KMS-11 (cell line): Measurements from ENCODE around the gene PPP1R1B.

Experiments used
- H2AFZ ChIP-seq: fragments of 200-600 bp; sonication (generic); 2 replicates; pipeline ENCODE4 v1.6.1; 2016; ENCODE audit warnings: antibody characterized with exemption, mixed run types, low read depth
- H3K27ac ChIP-seq: fragments of 200-600 bp; sonication (generic); 2 replicates; pipeline ENCODE4 v1.6.1; 2016; ENCODE audit warnings: mild to moderate bottlenecking, mixed run types
- H3K27me3 ChIP-seq: fragments of 200-600 bp; sonication (generic); 2 replicates; pipeline ENCODE4 v1.6.1; 2017; ENCODE audit warnings: mild to moderate bottlenecking, low read depth, mixed run types, moderate library complexity; ENCODE audit not compliant: insufficient read depth
- H3K36me3 ChIP-seq: fragments of 200-600 bp; sonication (generic); 2 replicates; pipeline ENCODE4 v1.6.1; 2017; ENCODE audit warnings: mild to moderate bottlenecking, mixed run types; ENCODE audit not compliant: insufficient read depth
- H3K4me1 ChIP-seq: fragments of 200-600 bp; sonication (generic); 2 replicates; pipeline ENCODE4 v1.6.1; 2016; ENCODE audit warnings: mild to moderate bottlenecking, low read depth, mixed run types; ENCODE audit not compliant: poor library complexity, severe bottlenecking
- H3K4me2 ChIP-seq: fragments of 200-600 bp; sonication (generic); 2 replicates; pipeline ENCODE4 v1.7.0; 2016; ENCODE audit warnings: mild to moderate bottlenecking, mixed run types
- H3K4me3 ChIP-seq: fragments of 200-600 bp; sonication (generic); IDR thresholded peaks from 2 replicates; pipeline ENCODE4 v1.6.1; 2017; ENCODE audit warnings: low read depth, low read length, mixed read lengths; ENCODE audit not compliant: insufficient read depth
- H3K79me2 ChIP-seq: fragments of 200-600 bp; sonication (generic); 2 replicates; pipeline ENCODE4 v1.6.1; 2016; ENCODE audit warnings: low read depth, mixed run types; ENCODE audit not compliant: insufficient read depth
- H3K9ac ChIP-seq: fragments of 200-600 bp; sonication (generic); 2 replicates; pipeline ENCODE4 v1.6.1; 2016; ENCODE audit warnings: mild to moderate bottlenecking, mixed run types
- H4K20me1 ChIP-seq: fragments of 200-600 bp; sonication (generic); 2 replicates; pipeline ENCODE4 v1.6.1; 2016; ENCODE audit warnings: mild to moderate bottlenecking, mixed run types; ENCODE audit not compliant: insufficient read depth
- TF ChIP-seq, protein P1 (sequence below): fragments of 200-600 bp; sonication (generic); conservative IDR thresholded peaks from 2 replicates; pipeline ENCODE4 v1.6.1; 2017; ENCODE audit warnings: low read depth, mild to moderate bottlenecking, antibody characterized with exemption, low read length, moderate library complexity, mixed read lengths

PPP1R1B gene

DNA sequence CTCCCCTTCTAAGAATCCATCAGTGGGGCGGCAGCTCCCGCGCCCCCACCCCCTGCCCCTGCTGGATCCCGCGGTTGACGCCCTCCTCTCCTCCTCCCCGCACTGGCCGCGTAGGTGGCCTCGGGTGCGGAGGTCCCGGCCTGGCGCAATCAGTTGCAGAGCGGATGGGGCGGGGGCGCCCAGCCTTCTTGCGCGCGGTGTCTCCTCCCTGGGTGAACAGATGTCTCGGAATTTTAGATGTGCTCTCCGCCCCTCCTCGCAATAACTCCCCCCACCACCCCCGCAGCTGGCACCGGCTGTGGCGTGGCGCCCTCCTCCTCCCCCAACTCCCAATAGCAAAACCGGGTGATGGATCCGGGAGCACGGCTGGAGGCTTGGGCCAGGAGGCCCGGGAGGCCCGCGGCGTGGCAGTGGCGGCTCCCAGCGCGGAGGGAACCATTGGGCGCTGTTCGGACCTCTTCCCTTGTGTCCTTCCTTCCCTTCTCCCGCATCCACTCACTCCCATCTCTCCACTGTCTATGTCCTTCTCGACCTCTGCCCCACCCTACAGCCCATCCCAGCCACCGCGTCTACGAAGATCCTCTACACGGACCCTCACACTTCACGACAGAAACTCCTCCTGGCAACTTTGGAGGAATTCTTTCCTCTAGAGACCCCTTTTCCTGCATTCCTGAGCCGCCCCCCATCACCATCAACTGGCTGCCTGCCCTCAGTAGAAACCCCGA is 30.0 kb upstream of the PPP1R1B start:
- H3K27ac ChIP-seq, result no peak overlapping the region
- H2AFZ ChIP-seq, result no peak overlapping the region
- H4K20me1 ChIP-seq, result 0 out of 2 replicates have a peak, but pooled peaks cover 6% of the 10 kb centered on the region
- H3K4me3 ChIP-seq, result no peak overlapping the region
- no peaks in the 10 kb centered on the region for H3K36me3 ChIP-seq
- TF ChIP-seq, protein P1, sequence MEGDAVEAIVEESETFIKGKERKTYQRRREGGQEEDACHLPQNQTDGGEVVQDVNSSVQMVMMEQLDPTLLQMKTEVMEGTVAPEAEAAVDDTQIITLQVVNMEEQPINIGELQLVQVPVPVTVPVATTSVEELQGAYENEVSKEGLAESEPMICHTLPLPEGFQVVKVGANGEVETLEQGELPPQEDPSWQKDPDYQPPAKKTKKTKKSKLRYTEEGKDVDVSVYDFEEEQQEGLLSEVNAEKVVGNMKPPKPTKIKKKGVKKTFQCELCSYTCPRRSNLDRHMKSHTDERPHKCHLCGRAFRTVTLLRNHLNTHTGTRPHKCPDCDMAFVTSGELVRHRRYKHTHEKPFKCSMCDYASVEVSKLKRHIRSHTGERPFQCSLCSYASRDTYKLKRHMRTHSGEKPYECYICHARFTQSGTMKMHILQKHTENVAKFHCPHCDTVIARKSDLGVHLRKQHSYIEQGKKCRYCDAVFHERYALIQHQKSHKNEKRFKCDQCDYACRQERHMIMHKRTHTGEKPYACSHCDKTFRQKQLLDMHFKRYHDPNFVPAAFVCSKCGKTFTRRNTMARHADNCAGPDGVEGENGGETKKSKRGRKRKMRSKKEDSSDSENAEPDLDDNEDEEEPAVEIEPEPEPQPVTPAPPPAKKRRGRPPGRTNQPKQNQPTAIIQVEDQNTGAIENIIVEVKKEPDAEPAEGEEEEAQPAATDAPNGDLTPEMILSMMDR, result no peak
- no peaks in the 10 kb centered on the region for H3K79me2 ChIP-seq
- no peak overlapping the region for H3K9ac ChIP-seq
- peaks cover 87% of the 10 kb centered on the region for H3K27me3 ChIP-seq
- no peak overlapping the region for H3K4me2 ChIP-seq
- peaks cover 5% of the 10 kb centered on the region for H3K4me1 ChIP-seq

DNA sequence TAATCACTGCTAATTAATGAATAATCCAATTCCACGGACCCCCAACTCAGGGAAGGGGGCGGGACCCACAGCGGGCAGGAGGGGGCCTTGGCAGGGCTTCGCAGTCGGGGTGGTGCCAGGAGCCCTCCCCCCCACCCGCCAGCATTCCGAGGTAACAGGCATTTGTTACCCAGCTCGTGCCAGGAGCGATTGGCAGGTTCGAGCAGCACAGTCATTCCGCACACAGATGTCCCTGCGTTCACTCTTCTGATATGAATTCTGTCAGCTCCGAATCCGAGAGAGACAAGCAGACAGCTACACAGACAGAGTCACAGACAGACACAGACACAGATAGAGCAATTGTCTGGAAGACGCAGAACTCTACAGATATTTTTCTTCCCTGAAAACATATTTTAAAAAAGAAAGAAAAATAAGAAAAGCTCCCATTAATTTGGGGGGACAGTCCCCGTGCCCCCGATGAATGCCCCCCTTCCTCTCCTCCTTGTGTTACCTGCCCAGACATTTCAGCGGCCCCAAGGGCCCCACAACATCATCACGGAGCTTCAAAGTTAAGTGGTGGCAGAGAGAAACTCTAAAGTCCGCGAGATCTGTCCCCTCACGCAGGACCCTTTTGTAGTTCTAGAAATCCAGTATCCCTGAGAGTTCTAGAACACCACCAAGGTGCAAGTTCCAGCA is 29.2 kb upstream of the PPP1R1B start:
- Histone ChIP-seq H3K79me2 (no peaks in the 10 kb centered on the region), H3K27ac (no peak overlapping the region), H3K4me1 (peaks cover 5% of the 10 kb centered on the region), H2AFZ (no peak overlapping the region), H3K4me2 (no peak overlapping the region), H3K27me3 (peaks cover 95% of the 10 kb centered on the region), H3K4me3 (no peak overlapping the region), H3K36me3 (no peaks in the 10 kb centered on the region), H3K9ac (no peak overlapping the region), H4K20me1 (0 out of 2 replicates have a peak, but pooled peaks cover 6% of the 10 kb centered on the region)
- TF ChIP-seq, protein P1, result no peak

DNA sequence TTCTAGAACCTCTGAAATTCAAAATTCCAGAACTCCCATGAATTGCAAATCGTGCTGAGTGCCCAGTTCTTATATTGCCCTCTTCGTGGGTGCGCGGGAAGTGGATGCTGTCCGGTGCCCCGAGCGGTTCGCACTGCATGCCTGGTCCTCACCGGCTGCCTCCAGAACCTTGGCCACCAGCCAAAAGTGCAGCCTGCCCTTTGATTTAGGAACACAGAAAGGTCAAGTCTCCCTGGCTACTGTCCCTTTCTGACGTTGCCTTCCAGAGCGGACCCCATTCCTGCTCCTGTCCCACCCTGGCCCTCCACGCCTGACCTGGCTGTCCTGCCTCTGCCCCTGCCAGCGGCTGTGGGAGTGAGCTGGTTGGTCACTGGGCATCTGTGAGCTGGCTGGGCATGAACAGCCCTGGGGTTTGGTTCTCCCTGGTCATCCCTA is 28.7 kb upstream of the PPP1R1B start:
- Histone ChIP-seq H3K9ac (no peak overlapping the region), H3K79me2 (no peaks in the 10 kb centered on the region), H3K4me2 (no peak overlapping the region), H2AFZ (no peak overlapping the region), H3K4me1 (peaks cover 5% of the 10 kb centered on the region), H3K36me3 (no peaks in the 10 kb centered on the region), H4K20me1 (0 out of 2 replicates have a peak, but pooled peaks cover 6% of the 10 kb centered on the region), H3K4me3 (no peak overlapping the region), H3K27ac (no peak overlapping the region), H3K27me3 (peaks cover 97% of the 10 kb centered on the region)
- TF ChIP-seq, protein P1, result no peak

DNA sequence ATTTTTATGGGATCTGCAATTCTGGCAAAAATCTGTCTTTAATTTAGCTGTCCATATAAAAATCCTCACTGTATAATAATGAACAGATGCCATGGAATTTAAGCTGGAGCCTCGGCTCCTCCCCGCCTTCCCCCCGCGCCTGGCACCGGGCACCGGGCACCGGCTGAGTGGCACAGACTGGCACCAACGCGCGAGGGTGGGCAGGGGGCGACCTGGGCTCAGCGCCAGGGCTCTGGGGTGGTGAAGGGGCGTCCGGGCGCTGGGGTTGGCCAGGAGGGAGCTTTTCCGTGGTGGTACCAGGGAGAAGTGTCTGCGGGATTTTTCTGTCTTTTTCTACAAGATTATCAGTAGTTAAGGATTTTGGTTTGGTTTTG is 28.1 kb upstream of the PPP1R1B start:
- Histone ChIP-seq H3K4me1 (peaks cover 5% of the 10 kb centered on the region), H3K4me2 (peak overlapping the region; percentile 35; the same call in 1 of the 2 replicates), H3K4me3 (no peak overlapping the region), H3K79me2 (no peaks in the 10 kb centered on the region), H3K27me3 (peaks cover 98% of the 10 kb centered on the region), H3K9ac (no peak overlapping the region), H3K27ac (no peak overlapping the region), H2AFZ (no peak overlapping the region), H4K20me1 (0 out of 2 replicates have a peak, but pooled peaks cover 6% of the 10 kb centered on the region), H3K36me3 (no peaks in the 10 kb centered on the region)
- TF ChIP-seq, protein P1, result no peak
